Fibroblast of pulmonary artery (primary cell): Measurements from ENCODE around the gene ADARB2.

Experiments used
- DNase-seq: peaks from one replicate; pipeline ENCODE4 v3.0.0-alpha.2; 2010; ENCODE audit warnings: low read depth
- H3K4me3 ChIP-seq: replicated peaks from 2 replicates; pipeline ENCODE4 v1.5.1; 2011; ENCODE audit warnings: low read depth, mild to moderate bottlenecking, control low read depth, low read length, moderate library complexity
- CTCF ChIP-seq: IDR thresholded peaks from 2 replicates; pipeline ENCODE4 v1.5.1; 2011; ENCODE audit warnings: mild to moderate bottlenecking, control low read depth, low read length, inconsistent platforms; ENCODE audit errors: missing control alignments

ADARB2 gene

GRCh38 chr10:1157615-1157933 lies 579.8 kb downstream of the ADARB2 start:
- no peak for TF ChIP-seq CTCF
- no peak for DNase-seq
- H3K4me3 ChIP-seq = no peak overlapping the region

GRCh38 chr10:1156921-1157614 lies 580.3 kb downstream of the ADARB2 start:
- H3K4me3 ChIP-seq = no peak overlapping the region
- no peak for TF ChIP-seq CTCF
- DNase-seq = no peak

- no peak overlapping the region for H3K4me3 ChIP-seq
- no peak for DNase-seq
- TF ChIP-seq CTCF = no peak
These were observed 580.8 kb downstream of the ADARB2 start for GRCh38 chr10:1156616-1156886.

- TF ChIP-seq CTCF = no peak
- H3K4me3 ChIP-seq = no peak overlapping the region
- no peak for DNase-seq
These were observed 581.3 kb downstream of the ADARB2 start for GRCh38 chr10:1155791-1156615.

GRCh38 chr10:1154531-1155295 lies 582.6 kb downstream of the ADARB2 start:
- no peak overlapping the region for H3K4me3 ChIP-seq
- DNase-seq = no peak
- no peak for TF ChIP-seq CTCF

GRCh38 chr10:1153805-1154351 lies 583.4 kb downstream of the ADARB2 start:
- no peak overlapping the region for H3K4me3 ChIP-seq
- no peak for TF ChIP-seq CTCF
- DNase-seq = no peak
